ENCODE measurements around the gene SRRM1.
"Not testable (repeated sequence)": the region's sequence is repeated elsewhere in the genome, so short reads cannot be mapped to it uniquely, and the experiment has no call there.

SRRM1 gene

DNA sequence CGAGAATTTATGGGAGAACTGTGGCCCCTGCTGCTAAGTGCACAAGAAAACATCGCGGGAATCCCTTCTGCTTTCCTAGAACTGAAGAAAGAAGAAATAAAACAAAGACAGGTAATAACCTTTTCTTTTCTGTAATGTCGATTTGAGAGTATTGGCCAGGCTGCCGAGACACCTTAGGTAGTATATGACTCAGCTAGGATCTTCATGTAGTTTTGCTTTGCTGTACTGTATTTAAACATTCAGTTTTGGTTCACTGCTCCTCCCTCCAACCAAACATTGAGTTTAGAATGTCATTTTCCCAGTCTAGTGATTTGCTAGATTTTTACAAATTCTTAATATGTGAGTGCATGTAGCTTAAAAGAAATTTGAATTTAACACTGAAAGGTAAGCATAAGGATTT lies 5.8 kb downstream of the SRRM1 start:
- DNase-seq = no peak

GRCh38 chr1:24652382-24652781 lies 9.3 kb downstream of the SRRM1 start:
- DNase-seq = no peak

DNA sequence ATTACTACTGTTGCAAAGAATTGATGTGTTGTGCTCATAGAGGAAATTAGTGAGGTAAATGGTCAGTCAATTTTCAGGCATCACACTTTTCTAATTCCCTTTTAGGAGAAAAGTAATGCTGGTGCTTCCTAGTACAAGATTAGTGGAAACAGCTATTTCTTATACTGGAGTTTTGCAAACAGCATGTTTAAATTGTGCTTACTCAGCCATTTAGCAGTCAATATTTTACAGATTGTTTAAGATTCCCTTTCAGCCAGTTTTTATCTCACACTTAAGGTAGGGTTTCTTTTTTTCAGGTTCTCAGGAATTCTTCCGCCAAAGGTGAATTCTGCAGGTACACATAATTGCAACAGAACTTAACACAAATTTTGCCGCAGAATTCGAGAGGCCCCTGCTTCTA lies 10.9 kb downstream of the SRRM1 start:
- DNase-seq = no peak

DNA sequence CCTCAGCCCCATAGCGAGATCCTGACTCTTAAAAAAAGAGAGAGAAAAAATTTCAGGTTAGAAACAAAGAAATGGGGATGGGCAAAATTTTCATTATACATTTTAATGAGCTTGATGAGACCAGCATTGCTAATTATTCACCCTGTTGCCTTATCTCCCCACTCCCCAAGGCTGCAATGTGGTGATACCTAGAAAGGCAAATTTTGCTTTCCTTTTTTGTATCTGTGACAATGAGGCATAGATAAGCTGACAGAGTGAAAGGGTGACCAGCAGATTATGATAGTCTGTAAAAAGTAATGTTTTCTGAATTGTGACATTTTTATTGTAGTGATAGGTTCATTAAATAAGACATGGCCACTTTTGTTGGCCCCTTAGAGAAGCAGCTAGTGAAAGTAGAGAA lies 12.9 kb downstream of the SRRM1 start:
- DNase-seq = no peak

DNA sequence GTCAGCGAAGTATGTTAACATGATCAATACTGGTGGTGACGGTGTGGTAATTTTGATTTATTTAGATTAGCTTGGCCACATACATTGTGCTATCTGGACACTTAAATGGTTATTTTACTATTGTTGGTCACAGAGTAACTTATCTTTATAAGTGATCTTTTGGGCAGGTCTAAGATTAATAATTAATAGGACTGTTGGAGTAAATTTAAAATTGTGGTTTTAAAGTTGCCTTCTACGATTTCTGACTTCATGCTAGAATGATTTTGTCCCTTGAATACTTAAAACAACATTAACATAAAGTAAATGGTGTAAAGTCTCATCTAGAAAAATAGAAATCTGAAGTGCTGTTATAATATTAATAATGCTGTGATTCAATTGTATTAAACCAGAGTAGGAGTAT lies 14.7 kb downstream of the SRRM1 start:
- DNase-seq = no peak

GRCh38 chr1:24659166-24659904 lies 16.2 kb downstream of the SRRM1 start:
- no peak for DNase-seq

DNA sequence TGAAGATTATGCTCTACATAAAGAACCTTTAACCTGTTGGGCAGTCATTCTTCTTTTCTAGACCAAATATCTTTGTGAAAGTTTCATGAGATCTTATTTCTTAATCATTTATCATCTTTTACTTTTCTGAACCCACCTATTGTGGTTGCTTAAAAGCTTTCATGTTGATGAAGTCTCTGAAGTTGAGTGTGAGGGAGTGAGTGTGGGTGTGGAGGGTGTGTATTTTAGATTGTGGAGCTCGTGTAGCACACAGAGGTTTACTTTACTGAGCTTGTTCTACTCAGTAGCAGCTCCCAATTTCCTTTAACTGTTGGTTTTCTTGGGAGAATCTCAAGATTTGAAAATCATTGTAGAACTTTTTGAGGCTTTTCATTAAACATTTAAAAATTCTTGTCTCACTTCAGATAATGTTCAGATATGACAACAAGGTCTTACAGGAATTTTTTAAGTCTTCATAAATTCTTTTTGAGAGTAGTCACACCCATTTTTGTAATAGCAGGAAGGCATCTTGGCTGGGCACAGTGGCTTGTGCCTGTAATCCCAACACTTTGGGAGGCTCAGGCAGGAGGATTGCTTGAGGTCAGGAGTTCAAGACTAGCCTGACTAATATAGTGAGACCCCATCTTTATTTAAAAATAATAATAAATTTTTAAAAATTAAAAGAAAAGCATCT lies 17.0 kb downstream of the SRRM1 start:
- DNase-seq = no peak

DNA sequence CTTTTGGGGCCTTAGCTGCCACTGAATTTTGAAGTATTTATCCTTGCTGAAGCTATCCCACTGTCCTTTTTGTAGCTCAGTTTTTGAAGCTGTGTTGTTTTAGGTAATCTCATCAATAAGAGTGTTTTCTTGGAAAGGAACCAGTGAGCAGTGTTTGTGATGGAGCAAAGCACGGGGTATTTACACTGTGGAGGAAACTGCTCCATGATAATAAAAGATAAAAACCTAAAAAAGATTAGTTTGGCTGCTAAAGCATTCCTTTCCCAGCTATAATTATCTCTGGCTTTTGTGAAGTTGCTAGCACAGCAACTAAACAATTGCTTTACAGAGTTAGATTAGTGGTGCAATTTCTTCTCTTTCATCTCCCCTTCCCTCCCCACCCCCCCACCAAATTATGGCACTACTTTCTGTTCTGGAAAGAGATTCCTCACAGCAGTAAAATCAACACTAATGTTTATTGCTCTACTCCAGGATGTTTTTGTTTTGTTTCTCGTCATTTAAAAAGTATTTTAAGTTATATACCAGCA lies 21.5 kb downstream of the SRRM1 start:
- no peak for DNase-seq

DNA sequence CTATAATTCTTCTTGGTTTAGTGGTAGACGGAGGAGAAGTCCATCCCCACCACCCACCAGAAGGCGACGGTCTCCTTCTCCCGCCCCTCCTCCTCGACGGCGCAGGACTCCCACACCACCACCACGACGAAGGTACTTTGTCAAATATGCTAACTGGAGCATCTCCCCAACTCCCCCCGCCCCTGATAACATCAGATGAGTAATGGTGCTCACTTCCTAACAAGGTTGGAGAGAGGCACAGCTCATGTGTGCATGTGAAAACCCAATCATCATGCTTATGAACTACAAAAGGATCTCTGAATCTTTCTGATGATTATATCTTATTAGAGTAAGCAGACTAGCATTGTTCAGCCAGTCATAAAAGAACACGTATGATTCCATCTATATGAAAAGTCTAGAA lies 23.7 kb downstream of the SRRM1 start:
- no peak for DNase-seq

DNA sequence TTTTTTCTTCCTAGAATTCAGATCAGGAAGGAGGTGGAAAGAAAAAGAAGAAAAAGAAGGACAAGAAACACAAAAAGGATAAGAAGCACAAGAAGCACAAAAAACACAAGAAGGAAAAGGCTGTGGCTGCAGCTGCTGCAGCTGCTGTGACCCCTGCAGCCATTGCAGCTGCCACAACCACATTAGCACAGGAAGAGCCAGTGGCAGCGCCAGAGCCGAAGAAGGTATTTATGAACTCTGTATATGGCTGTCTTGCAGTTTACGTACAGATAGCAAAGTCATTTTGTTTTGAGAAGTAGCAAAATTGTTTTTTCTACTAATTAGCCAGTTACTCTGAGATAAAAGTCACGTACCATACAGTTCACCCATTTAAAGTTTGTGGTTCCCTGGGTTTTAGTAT lies 28.3 kb downstream of the SRRM1 start:
- DNase-seq = not testable (repeated sequence)

- DNase-seq = not testable (repeated sequence)
Measured at GRCh38 chr1:24672686-24673085, 29.6 kb downstream of the SRRM1 start.

- DNase-seq = no peak
Measured at GRCh38 chr1:24673341-24673740, 30.2 kb downstream of the SRRM1 start.

- DNase-seq = not testable (repeated sequence)
Measured at GRCh38 chr1:24678421-24678820, 35.3 kb downstream of the SRRM1 start.

DNA sequence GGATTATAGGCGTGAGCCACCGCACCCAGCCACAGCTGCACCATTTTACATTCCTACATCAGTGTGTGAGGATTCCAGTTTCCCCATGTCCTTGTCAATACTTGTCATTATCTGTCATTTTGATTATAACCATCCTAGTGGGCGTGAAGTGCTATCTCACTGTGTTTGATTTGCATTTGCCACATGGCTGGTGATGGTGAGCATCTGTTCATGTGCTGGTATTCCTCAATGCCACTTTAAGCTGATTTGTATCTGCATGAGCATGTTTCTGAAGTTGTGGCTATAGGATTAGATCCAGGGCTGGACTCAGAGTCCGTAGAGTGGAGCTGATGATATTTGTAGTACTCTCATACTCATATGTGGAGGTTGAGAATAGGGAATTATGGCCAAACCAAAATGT lies 36.6 kb downstream of the SRRM1 start:
- no peak for DNase-seq

DNA sequence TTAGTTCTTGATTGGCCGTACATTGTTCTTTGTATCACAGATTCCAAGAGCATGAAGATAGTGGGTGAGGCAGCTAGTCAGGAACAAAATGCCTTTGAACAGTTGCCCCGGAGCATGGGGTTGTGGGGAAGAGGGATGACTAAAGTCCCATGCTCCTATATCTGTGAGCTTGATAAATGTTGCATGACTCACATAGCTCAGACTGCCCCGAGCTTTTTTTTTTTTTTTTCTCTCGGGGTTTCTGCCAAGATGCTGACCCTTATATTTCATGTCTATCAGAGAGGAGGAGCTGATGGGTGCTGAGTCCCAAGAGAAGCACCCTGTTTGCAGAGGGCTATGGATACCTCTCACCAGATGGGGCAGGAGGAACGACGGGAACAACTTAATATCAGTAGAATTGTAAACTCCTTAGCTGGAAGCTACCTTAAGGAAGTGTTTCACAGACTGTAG lies 40.6 kb downstream of the SRRM1 start:
- DNase-seq = no peak

DNA sequence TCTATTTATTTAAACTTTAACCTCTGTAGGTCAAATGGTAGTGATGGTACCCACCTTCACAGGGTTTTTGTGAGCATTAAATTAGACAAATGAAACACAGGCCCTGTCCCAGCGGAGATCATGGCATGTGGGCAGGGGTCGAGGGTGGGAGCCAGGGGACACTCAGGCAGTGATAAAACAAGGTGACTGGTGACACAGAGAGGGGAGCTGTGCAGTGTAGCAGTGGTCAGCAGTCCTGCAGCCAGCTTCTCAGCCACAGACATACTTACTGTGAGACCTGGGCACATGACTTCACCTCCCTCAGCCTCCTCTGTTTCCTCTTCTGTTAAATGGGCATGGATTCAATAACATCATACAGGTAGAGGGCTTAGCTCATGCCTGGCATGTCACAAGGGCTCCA lies 44.9 kb downstream of the SRRM1 start:
- no peak for DNase-seq

DNA sequence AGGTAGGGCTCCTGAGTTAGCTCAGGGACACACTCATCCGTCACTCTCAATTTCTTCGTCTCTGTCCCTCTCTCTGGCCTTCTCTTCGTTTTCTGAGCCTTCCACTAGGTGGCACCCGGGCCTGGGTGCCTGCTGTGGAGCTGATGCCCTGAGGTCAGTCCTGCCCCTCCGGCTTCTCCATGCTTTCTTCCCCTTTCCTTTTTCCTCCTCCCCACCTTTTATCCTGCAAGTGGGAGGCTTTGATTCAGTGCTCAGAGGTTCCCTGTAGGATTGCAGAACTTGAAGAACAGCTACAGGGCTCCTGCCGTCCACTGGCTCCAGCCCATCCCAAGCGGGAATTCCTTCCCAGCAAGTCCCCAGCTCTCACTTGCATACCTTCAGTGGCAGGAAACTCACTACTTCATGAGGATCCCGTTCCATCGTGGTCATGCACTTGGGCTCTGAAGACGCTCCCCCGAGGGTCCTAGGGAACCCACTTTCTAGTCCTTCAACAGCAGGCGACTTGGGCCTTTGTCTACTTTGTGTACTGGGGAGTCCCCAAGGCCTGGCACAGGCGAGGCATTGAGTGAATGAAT lies 45.6 kb downstream of the SRRM1 start:
- no peak for DNase-seq

DNA sequence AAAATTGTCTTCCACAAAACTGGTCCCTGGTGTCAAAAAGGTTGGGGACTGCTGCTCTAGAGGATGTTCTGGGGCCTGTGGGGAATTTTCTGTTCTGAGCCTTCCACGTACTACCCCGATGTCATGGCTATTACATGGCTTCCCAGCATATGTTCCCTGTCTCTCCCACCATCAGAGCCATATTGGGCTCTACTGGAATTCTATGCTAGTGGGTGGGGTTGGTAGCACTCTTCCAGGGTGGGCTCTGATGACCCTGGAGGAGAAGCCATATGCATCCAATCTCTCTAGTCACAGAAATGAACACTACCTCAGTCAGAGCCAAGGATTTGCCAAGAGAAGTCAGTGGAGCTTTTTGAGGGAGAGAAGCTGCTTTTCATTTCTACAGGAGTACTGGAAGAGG lies 47.9 kb downstream of the SRRM1 start:
- no peak for DNase-seq

DNA sequence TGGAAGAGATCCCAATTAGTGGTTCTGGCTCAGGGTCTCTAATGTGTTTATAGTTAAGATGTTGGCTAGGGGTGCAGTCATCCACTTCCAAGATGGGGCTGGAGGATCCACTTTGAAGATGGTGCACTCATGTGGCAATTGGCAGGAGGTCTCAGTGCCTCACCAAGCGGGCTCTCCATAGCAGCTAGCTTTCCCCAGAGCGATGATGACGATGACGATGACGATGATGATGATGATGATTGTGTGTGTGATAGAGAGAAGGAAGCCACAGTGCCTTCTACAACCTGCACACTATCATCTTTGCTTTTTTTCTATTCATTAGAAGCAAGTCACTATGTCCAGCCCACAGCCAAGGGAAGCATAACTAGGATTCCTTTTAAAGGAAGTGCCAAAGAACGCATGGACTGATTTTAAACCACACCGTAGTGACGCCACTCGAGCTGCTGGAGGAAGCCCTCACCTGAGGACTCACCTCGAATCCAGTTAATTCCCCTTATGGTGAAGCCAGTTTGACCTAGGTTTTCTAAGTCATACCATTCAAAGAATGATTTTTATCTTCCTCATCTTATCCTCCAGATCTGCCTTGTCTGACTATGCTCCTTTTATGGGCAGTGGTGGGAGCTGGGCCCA lies 49.4 kb downstream of the SRRM1 start:
- no peak for DNase-seq

DNA sequence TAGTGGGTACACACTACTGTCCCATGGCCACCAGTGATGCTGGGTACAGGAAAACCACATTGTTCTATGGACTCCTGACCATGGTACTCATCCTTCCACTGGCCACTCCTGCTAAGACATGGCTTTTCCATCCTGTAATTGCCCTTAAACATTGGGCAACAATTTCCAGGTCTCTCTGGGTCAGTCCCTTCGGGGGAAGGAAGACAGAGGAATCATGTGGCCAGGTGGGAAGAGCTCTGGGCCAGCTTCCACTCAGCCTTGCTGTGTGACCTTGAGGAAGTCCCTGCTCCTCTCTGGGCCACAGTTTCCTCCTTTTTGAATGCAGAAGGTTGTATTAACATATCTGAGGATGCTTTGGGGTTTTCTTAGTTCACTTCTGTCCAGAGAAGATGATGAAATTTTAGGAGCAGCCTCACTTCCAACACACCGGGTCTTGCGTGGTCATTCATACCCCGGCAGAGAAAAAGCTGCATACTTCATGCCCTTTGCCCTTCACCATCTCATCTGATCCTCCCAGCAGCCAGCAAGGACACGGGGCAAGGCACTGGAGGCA lies 50.8 kb downstream of the SRRM1 start:
- DNase-seq = no peak

GRCh38 chr1:24694380-24694843 lies 51.3 kb downstream of the SRRM1 start:
- DNase-seq = no peak

GRCh38 chr1:24695202-24695974 lies 52.3 kb downstream of the SRRM1 start:
- no peak for DNase-seq

Measured in cerebellar nuclear complex (tissue), 1 donor.